Embryonic facial prominence (tissue), 1 donor: ENCODE data around the gene L2HGDH.
A peak's percentile ranks its signal among the peaks of the same experiment; 100 is the strongest.

Experiments
- DNase-seq: peaks from one replicate; pipeline ENCODE4 v3.0.0-alpha.2; 2016; ENCODE audit errors: extremely low spot score

L2HGDH gene

DNA sequence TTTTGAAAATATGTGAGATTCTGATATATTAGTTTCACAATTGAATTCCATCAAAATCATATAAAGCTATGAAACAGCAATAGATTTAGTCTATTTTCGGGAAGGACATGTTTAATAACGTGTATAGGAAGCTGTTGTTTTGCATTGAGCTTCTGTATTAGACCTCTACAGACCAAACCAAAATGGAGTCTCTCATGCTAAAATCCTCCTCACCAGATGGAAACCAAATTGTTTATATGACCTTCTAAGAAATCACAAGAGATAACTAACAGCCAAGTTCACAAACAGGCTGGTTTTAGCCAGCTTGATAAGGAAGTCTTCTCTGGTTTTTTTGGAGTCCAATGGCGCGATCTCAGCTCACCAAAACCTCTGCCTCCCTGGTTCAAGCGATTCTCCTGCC is 23.9 kb downstream of the L2HGDH start:
- no peak for DNase-seq

- DNase-seq: no peak
These were observed 26.2 kb downstream of the L2HGDH start for GRCh38 chr14:50285861-50286260.

GRCh38 chr14:50272498-50272897 is 39.5 kb downstream of the L2HGDH start:
- no peak for DNase-seq

- DNase-seq: no peak
These were observed 41.1 kb downstream of the L2HGDH start for GRCh38 chr14:50270932-50271331.

- no peak for DNase-seq
These were observed 47.0 kb downstream of the L2HGDH start for GRCh38 chr14:50265029-50265428.

- no peak for DNase-seq
These were observed 48.7 kb downstream of the L2HGDH start for GRCh38 chr14:50263321-50263720.

DNA sequence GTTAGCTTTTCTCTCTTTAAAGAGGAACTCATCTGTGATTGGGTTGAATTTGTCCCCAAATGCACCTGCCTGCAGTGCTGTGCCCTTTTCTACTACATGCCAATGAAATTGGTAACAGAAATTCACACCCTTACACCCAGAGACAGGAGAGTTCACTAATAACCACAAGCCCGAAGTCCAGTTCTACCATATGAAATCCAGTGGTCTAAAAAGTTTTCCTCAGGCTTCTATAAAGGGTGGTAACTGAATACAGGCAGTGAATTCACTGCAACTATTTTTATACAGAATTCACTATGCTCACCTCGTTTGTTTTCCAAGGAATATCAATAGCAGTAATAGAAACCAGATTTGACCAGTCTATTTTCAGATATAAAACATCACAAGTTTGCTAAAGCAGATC is 49.2 kb downstream of the L2HGDH start:
- DNase-seq: no peak

DNA sequence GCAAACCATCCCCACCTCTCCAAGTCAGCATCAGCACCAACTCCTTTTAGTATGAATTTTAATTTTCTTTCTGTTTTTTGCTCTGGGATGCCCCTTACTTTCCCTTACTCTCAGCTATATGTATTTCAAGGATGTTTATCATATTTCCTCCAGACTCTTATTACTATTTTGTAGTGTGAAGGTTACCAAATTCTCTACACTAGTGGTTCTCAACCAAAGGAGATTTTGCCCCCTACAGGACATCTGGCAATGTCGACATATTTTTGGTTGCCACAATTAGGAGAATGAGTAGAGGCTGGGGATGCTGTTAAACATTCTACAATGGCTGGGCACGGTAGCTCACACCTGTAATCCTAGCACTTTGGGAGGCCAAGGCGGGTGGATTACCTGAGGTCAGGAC is 51.5 kb downstream of the L2HGDH start:
- no peak for DNase-seq

GRCh38 chr14:50260072-50260471 is 52.0 kb downstream of the L2HGDH start:
- no peak for DNase-seq

DNA sequence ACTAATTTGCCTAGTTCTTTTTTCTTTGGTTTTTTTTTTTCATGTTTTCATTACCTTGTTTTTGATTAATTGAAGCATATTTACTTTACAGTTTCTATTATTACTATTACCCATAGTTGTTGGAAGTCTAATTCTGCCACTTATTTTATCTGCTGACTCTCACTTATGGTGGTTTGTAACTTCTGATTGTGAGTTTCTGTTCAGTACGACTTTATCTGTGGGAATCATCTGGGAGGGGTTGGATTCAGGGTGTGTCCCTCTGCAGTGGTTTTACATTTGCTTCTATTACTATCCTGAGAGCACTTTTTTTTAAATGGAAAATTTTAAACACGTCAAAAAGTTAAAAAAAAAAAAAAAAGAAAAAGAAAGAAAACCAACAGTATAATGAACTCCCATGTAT is 54.3 kb downstream of the L2HGDH start:
- DNase-seq: no peak

DNA sequence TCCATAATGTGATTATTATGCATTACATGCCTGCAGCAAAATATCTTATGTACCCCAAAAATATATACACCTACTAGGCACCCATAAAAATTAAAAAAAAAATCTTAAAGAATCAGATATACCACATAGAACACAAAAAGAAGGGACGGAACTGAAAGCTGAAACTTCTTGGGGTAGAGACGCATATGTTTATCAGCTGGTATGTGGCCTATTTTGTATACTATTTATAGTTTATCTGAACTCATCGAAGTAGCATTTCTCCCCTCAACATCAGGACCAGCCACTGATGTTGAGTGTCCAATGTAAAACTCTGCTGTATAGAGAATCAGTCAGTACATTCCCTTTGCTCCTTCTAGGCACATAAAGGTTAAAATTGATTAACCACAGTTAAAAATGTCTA is 57.8 kb downstream of the L2HGDH start:
- DNase-seq: no peak

- no peak for DNase-seq
These were observed 62.8 kb downstream of the L2HGDH start for GRCh38 chr14:50249136-50249775.

- DNase-seq: no peak
These were observed 64.8 kb downstream of the L2HGDH start for GRCh38 chr14:50247245-50247644.

DNA sequence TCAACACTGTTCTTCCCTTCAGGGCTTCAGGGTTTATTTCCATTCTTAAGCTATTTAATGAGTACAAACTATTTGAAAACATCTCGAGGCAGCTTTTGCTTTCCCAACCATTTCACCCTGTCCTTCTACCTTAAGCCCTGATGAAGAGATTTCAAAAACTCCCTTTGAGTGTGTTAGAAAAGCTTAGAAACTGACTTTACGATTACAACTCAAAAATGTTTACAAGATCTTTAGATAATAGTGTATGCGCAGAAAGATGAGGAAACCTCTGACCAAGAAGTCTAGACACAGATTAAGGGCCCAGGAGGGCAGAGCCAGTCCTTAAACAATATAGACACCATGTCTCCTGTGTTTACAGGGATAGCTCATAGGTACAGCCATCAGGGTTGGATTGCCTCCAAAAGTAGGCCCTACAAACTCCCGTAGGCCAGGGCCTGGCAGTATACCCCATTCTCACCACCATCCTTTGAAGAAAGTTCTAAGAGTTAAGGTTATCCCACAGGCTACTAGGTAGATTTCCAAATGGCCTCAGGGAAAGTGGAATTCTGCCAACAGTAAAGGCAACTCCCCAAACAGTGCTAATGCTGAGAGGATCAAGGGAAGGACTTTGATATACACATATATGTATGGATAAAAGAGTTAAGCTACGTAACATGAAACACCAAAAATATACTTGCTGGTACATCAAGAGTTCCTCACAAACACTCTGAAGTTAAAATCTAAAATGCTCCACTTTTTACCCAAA is 69.3 kb downstream of the L2HGDH start:
- no peak for DNase-seq

DNA sequence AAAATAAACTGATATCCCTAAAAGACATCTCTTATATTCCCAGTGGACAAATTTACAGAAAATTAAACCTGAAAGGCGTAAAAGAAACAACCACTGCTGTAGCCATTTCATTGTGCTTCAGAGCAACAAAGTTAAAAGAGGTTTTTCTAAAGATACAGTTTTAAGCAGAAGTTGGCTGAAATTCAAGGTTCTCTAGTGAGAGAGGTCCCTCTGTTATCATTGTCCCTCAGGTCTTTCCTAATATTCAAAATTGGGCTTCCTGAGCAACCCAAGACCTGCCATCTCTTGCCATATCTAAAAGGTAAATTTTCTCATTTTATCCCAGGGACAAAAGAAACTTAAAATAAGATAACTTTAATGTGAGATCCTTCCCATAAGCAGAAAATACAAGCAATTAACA is 69.9 kb downstream of the L2HGDH start:
- DNase-seq: no peak

DNA sequence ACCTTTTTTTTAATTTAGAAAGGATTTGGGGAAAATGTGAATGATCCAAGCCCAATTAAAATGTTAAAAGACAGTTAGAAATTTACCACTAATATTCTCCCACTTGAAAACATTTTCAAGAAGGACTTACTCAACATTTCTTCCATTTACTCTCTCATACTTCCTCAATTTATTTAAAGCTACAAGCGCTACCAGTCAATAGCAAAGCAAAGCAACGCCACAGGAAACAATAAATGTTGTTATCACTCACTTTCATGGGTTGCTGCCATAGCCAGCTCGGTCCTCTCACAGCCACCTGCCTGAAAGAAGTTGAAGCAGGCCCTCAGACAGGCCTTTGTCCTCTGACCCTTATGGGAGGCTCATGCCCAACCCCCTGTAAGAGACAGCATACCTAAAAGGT is 74.6 kb downstream of the L2HGDH start:
- no peak for DNase-seq

DNA sequence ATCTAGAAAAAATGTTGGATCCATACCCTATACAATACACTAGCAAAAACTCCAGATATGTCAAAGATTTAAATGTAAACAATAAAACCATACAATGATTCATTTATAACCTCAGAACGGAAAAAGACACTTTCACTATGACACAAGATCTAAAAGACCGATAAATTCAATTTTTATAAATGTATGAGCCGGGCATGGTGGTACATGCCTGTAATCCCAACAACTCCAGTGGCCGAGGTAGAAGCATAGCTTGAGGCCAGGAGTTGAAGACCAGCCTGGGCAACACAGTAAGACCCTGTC is 78.1 kb downstream of the L2HGDH start:
- no peak for DNase-seq

DNA sequence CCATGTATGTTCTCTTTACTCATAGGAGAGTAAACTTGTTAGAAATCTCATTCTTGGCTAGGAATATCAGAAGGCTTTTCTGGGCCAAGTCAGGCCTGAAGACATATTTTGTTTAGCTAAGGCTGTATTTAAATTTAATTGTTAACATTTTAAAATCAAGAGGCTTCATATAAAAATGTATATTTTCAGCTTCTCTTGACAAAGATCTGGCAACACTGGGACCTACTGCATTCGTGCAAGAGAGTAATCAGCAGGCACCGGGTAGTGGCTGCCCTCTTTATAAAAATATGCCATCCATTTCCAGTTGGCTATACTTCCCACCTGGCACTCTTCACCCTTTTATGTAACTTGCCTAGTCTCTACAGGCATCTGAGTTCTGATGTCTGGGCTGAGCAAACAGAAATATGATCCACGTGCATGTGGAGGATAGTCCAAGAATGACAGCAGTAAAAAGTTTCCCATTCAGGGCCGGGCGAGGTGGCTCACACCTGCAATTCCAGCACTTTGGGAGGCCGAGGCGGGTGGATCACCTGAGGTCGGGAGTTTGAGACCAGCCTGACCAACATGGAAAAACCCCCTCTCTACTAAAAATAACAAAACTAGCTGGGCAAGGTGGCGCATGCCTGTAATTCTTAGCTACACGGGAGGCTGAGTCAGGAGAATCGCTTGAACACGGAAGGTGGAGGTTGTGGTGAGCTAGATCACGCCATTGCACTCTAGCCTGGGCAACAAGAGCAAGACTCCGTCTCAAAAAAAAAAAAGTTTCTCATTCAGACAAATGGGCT is 78.7 kb downstream of the L2HGDH start:
- no peak for DNase-seq

- DNase-seq: no peak
These were observed 79.8 kb downstream of the L2HGDH start for GRCh38 chr14:50232276-50232642.

DNA sequence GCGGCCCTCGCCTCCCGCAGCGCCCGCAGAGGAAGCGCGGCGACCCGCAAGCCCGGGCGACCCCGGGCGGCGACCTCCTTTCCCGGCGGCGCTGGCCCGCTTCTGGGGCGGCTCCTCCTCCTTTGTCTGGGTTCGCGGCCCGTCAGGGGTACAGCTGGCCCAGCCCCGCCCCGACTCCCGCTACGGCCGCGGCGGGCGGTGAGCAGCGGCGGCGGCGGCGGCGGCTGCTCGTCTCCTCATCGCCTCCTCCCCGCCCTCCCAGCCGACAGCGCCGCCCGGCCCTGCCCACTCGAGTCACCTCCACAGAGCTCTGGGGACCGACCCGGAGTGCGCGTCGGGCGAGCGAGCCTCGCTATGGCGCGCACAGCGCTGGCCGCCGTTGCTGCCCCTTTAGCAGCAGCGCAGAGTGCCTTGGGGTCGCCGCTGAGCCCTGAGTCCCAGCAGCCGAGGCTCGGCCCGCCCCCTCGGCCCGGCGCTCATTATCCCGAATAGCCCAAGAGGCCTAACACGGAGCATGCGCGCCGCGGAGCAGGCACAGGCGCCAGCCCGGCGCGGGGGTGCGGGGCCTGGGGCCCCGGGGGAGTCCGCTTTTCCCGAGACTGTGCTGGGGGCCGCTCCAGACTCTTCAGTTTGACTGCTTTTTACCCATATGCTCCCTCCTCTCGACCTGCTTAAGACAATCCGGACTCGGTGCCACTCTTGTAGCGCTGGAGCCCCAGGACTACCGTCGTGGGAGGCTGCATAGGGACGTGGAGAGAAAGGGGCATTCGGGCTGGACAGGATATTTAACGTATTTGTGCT is 80.4 kb downstream of the L2HGDH start, which contains the start of gene SOS2:
TSS of gene SOS2 (minus strand) at position 104 of the 801 bp plus-strand sequence. CDS start 295 bp downstream, outside the sequence.
- peak; percentile 73 for DNase-seq

DNA sequence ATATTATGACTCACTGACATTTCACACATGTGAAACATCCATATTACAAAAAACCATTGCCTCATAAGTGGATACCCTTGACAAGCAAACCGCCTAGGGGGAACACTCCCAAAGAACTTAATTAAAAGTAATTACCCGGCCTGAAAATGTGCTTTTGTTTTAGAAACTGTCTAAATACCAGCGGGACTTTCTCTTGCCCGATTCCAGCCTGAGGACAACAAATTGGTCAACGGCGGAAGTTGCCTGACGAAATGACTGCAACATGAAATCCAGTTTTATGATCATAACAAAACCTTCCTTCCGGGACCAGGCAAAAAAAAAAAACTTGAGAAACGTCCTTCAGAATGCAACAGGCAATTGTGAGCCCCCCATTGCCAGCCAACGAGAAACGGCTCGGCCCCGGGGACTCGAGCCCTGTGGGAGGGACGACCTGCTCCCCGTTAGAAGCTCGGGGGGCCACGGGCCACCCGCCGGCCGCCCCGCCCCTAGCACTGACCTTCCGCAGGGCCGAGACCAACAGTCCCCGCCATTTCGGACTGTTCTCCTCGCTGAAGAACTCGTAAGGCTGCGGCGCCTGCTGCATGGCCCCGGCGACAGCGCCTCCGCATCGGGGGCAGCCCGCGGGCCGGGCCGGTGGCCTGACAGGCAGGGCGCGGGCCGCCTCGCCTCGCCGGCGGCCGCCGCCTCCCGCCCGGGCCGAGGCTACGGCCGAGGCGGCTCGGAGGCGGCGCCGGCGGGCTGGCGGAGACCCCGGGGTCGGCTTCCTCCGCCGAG is 81.1 kb downstream of the L2HGDH start:
- no peak for DNase-seq

- no peak for DNase-seq
These were observed 81.7 kb downstream of the L2HGDH start for GRCh38 chr14:50230401-50230700.
